Naive thymus-derived CD8-positive, alpha-beta T cell (primary cell): ENCODE measurements around the gene ACSS2. TPM values are rescaled to one million over a fixed set of nuclear protein-coding genes. Genes with fewer than 3 reads are reported as not detected.

Experiments
- ATAC-seq, 2 donors: fragments of 150-1000 bp; cut with Tn5 transposase in 1 of 2; sonication (Bioruptor Pico), chemical (Tn5 transposase) in 1 of 2; 1 replicate in 1 of 2; 2 replicates in 1 of 2; pipeline ENCODE4 v1.10.0; 2021; ENCODE audit warnings: mild to moderate bottlenecking in 2 of 2, moderate library complexity in 2 of 2
- POLR2A ChIA-PET: fragments of 350-600 bp; sonication (Branson Sonifier 250); formaldehyde crosslinking; loops from one replicate; lab custom pipeline; 2021; ENCODE audit warnings: antibody characterized with exemption; lab: Charles Lee
- DNase-seq, 10 donors: peaks; one replicate each; pipeline versions ENCODE4 v3.0.0 to v3.0.0-alpha.2; 2020 to 2022
- H3K27ac Mint-ChIP-seq, 10 donors: one replicate each; pipeline ENCODE4 v1.8.0; 2020 to 2022; ENCODE audit warnings: mild to moderate bottlenecking in 10 of 10, mixed read lengths in 10 of 10, moderate library complexity in 4 of 10, inconsistent platforms in 1 of 10
- H3K27me3 Mint-ChIP-seq, 5 donors: one replicate each; pipeline ENCODE4 v1.8.0; 2021 to 2022; ENCODE audit warnings: mixed read lengths in 5 of 5
- H3K36me3 Mint-ChIP-seq, 3 donors: one replicate each; pipeline ENCODE4 v1.8.0; 2020 to 2022; ENCODE audit warnings: mixed read lengths in 3 of 3, mild to moderate bottlenecking in 2 of 3, inconsistent platforms in 1 of 3
- H3K4me1 Mint-ChIP-seq, 4 donors: one replicate each; pipeline ENCODE4 v1.8.0; 2021 to 2022; ENCODE audit warnings: mixed read lengths in 4 of 4
- H3K4me3 Mint-ChIP-seq, 10 donors: one replicate each; pipeline ENCODE4 v1.8.0; 2020 to 2022; ENCODE audit warnings: mild to moderate bottlenecking in 10 of 10, mixed read lengths in 10 of 10, moderate library complexity in 6 of 10, inconsistent platforms in 1 of 10
- H3K9me3 Mint-ChIP-seq, 9 donors: one replicate each; pipeline ENCODE4 v1.8.0; 2020 to 2022; ENCODE audit warnings: mixed read lengths in 9 of 9, mild to moderate bottlenecking in 3 of 9, inconsistent platforms in 1 of 9, moderate library complexity in 1 of 9
- polyA plus RNA-seq, 3 donors: library from polyadenylated mRNA; unstranded; fragments of 300-500 nt; fragmentation: Illumina TruSeq; gene quantifications; one replicate each; pipeline ENCODE4 v1.2.3, GENCODE V29; 2021
- total RNA-seq, 8 experiments: library from RNA in 2 of 8; stranded (reverse) in 2 of 8; gene quantifications; one replicate each; pipeline ENCODE4 v1.2.3 and lab custom pipeline; 2021 to 2026

ACSS2 gene
- total and polyA plus RNA-seq, 5 experiments from 2014 or later = 9.1 to 27.9 (median 10.9) TPM

GRCh38 chr20:34861386-34862084, 14.9 kb upstream of the ACSS2 start:
- ATAC-seq (no peak), DNase-seq (no peak)
- H3K4me3 Mint-ChIP-seq = no peak overlapping the region
- peaks cover 0 to 49% (median 7%) of the 10 kb centered on the region in 3 donors for H3K36me3 Mint-ChIP-seq
- H3K27me3 Mint-ChIP-seq = no peaks in the 10 kb centered on the region
- POLR2A ChIA-PET = no interaction called here
- peak overlapping the region in 3 of 10 donors; percentile 22 to 41 (median 28) for H3K27ac Mint-ChIP-seq
- no peaks in the 10 kb centered on the region for H3K9me3 Mint-ChIP-seq
- peaks cover 0 to 7% (median 3%) of the 10 kb centered on the region in 4 donors for H3K4me1 Mint-ChIP-seq

GRCh38 chr20:34862724-34863123, 13.7 kb upstream of the ACSS2 start:
- Mint-ChIP-seq H3K4me3 (no peak overlapping the region), H3K9me3 (no peaks in the 10 kb centered on the region), H3K36me3 (peaks cover 0 to 50% (median 7%) of the 10 kb centered on the region in 3 donors), H3K27ac (peak overlapping the region in 4 of 10 donors; percentile 22 to 65 (median 46)), H3K27me3 (no peaks in the 10 kb centered on the region), H3K4me1 (peaks cover 0 to 10% (median 4%) of the 10 kb centered on the region in 4 donors)
- no peak for DNase-seq
- POLR2A ChIA-PET = no interaction called here
- ATAC-seq = no peak

- H3K4me3 Mint-ChIP-seq = no peak overlapping the region
- H3K27me3 Mint-ChIP-seq = no peaks in the 10 kb centered on the region
- no peak for ATAC-seq
- H3K27ac Mint-ChIP-seq = peak overlapping the region in 3 of 10 donors; percentile 22 to 64 (median 37)
- POLR2A ChIA-PET = no interaction called here
- DNase-seq = no peak
- H3K9me3 Mint-ChIP-seq = no peaks in the 10 kb centered on the region
- H3K36me3 Mint-ChIP-seq = peaks cover 0 to 45% (median 7%) of the 10 kb centered on the region in 3 donors
- H3K4me1 Mint-ChIP-seq = peaks cover 0 to 11% (median 4%) of the 10 kb centered on the region in 4 donors
These were observed 12.9 kb upstream of the ACSS2 start for GRCh38 chr20:34863421-34863965.

GRCh38 chr20:34864216-34864615, 12.2 kb upstream of the ACSS2 start:
- peaks cover 0 to 15% (median 5%) of the 10 kb centered on the region in 4 donors for H3K4me1 Mint-ChIP-seq
- peak overlapping the region in 3 of 10 donors; percentile 3 to 64 (median 37) for H3K27ac Mint-ChIP-seq
- no peak overlapping the region for H3K4me3 Mint-ChIP-seq
- peaks cover 0 to 42% (median 7%) of the 10 kb centered on the region in 3 donors for H3K36me3 Mint-ChIP-seq
- POLR2A ChIA-PET = interaction anchor here (0.7 to 1.6 kb wide), 2 partner anchors 9 to 448 kb away, joined by 3 to 4 read pairs; partner anchors contain the start of gene GGT7
- ATAC-seq (no peak), DNase-seq (no peak)
- no peaks in the 10 kb centered on the region for H3K27me3 Mint-ChIP-seq
- no peaks in the 10 kb centered on the region for H3K9me3 Mint-ChIP-seq

DNA sequence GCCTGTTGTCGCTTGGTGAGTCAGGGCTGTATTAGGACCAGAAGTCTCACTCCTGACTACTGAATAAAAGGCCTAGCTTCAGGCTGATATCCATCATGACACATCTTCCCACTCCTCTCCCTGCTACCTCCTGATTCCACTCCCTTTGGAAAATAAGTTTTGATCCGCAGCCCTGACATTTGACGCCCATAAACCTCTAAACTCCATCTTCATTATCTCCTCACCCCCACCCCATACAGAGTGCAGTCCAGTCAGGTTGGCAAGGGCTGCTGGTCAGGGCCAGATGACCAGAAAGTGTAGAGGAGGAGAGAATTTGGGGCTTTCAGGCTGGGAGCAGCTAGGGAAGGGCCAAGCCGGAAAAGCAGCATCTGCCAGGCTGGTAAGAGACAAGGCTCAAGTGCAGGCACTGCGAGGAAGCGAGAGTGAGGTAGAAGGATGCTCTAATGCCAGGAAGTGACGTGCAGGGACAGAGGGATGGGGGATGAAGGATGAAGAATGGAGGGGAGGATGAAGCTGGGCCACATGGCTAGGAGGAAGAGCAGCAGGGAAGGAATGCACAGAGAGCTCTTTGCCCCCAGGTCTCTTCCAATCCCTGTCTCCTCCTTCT, 5.0 kb upstream of the ACSS2 start:
- POLR2A ChIA-PET = interaction anchor here (0.5 kb wide), 1 partner anchor 102 kb away, joined by 4 read pairs; no protein-coding TSS in a partner anchor
- peak overlapping the region in 9 of 10 donors; percentile 13 to 93 (median 72) for H3K27ac Mint-ChIP-seq
- DNase-seq (no peak), ATAC-seq (no peak)
- peaks cover 0 to 9% (median 0%) of the 10 kb centered on the region in 3 donors for H3K36me3 Mint-ChIP-seq
- H3K4me1 Mint-ChIP-seq = peaks cover 42 to 71% (median 59%) of the 10 kb centered on the region in 4 donors
- no peaks in the 10 kb centered on the region for H3K27me3 Mint-ChIP-seq
- H3K9me3 Mint-ChIP-seq = no peaks in the 10 kb centered on the region
- peak overlapping the region; percentile 84 to 93 (median 87) for H3K4me3 Mint-ChIP-seq

DNA sequence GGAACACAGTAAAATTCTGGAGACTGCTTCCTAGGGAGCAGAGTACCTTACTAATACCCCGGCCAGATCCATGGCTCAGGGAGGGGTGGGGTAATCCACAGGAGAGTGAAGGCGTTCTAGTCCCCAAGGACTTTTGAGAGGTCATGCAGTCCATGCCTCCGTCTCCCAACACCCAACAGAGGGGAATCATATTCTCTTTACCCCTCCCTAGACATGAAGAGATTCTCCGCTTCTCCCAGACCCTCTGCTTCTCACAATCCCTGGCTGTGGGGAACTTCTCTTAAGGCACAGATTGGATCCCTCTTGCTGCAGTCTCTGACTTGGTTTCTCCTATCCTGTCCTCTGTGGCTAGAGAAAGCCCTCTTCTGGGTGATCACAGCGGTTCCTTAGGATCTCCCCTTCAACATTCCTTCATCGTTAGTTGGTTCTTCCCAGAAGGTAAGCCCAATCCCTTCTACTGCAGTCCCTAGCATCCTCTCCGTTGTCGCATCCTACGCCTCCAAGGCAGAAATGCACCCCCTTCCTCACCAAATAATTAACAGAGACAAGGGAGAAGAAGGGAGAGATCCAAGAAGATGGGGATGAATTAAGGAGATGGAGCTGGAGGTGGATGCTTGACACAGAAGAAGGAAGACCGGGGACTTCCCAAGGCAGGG, 4.3 kb upstream of the ACSS2 start:
- Mint-ChIP-seq H3K36me3 (peaks cover 0 to 5% (median 0%) of the 10 kb centered on the region in 3 donors), H3K27me3 (no peaks in the 10 kb centered on the region), H3K4me1 (peaks cover 45 to 72% (median 64%) of the 10 kb centered on the region in 4 donors), H3K4me3 (peak overlapping the region; percentile 84 to 93 (median 87)), H3K9me3 (no peaks in the 10 kb centered on the region), H3K27ac (peak overlapping the region in 9 of 10 donors; percentile 61 to 93 (median 77))
- DNase-seq = peak in 1 of 10 donors; percentile 8
- POLR2A ChIA-PET = interaction anchor here (0.6 to 1.4 kb wide), 8 partner anchors 7 to 98 kb away, joined by 3 to 7 read pairs (median 4); partner anchors contain the start of genes GSS and MYH7B
- no peak for ATAC-seq

DNA sequence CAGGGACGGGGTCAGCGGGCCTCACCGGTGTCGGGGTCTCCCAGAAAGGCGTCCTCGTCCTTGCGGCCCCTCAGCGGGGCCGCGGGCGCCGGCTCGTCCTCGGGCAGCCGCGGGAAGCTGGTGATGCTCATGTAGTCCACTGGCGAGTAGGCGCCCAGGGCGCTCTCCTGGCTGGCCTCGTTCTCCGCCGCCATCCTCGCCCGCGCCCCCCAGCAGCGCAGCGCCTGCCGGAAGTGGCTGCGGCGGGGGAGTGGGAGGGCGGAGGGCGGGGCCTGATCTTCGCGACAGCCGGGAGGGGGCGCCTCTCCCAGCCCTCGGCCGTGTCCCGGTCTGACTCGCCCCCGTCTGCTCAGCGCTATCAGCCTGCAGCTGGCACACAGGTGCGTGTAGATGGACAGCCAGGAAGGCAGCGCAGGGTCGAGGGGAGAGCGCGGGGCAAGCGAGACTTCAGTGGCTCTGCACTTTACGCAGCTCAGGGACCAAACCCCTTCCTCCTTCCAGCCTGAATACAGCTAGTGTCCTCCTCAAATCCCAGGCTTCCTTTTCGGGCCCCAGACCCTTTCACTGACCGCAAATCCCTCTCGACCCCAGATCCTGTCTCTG, 3.7 kb upstream of the ACSS2 start, which contains the start of gene GGT7:
Gene GGT7, minus strand, starts transcription at position 235 of the 603 bp plus-strand sequence. Its CDS starts 41 bp downstream, at position 194.
- POLR2A ChIA-PET = interaction anchor here (0.6 to 1.4 kb wide), 7 partner anchors 8 to 97 kb away, joined by 3 to 7 read pairs (median 4); partner anchors contain the start of genes GSS and MYH7B
- H3K27ac Mint-ChIP-seq = peak within 1 kb of the TSS in 9 of 10 donors; percentile 74 to 94 (median 90)
- H3K9me3 Mint-ChIP-seq = no peaks in the 10 kb centered on the region

DNA sequence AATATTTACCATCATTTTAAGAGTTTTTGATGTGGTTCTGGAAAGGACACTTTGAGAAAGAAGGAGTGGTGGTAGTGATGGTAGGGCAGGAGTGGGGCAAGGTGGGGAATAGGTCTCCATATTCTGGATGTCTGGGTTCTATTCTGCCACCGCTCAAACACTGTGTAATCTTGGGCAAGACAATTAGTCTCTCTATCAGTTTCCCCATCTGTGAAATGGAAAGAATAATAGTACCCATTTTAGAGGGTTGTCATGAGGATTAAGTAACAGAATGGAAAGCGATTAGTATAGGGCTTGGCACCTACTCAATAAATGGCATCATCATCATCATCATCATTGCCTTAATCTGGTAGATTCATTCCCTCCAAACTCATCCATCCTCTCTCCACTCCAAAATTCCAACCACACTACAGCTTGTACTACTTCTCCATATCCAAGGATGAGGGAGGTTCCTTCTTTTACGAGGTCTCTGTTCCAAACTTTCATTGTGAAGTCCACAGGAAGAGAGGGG, 2.8 kb upstream of the ACSS2 start:
- Mint-ChIP-seq H3K4me1 (peaks cover 46 to 80% (median 67%) of the 10 kb centered on the region in 4 donors), H3K9me3 (no peaks in the 10 kb centered on the region), H3K36me3 (peaks cover 0 to 3% (median 0%) of the 10 kb centered on the region in 3 donors), H3K27me3 (no peaks in the 10 kb centered on the region), H3K27ac (peak overlapping the region in 9 of 10 donors; percentile 36 to 94 (median 84)), H3K4me3 (peak overlapping the region; percentile 84 to 93 (median 90))
- POLR2A ChIA-PET = interaction anchor here (1.1 to 1.4 kb wide), 3 partner anchors 9 to 82 kb away, joined by 3 to 4 read pairs (median 4); no protein-coding TSS in a partner anchor
- no peak for ATAC-seq
- no peak for DNase-seq

More for the DNA sequence above, 3.7 kb upstream of the ACSS2 start, which contains the start of gene GGT7:
- H3K27me3 Mint-ChIP-seq = no peaks in the 10 kb centered on the region
- peaks cover 45 to 75% (median 67%) of the 10 kb centered on the region in 4 donors for H3K4me1 Mint-ChIP-seq
- ATAC-seq = peak; percentile 75 to 76
- peak within 1 kb of the TSS; percentile 84 to 93 (median 90) for H3K4me3 Mint-ChIP-seq
- peak; percentile 79 to 94 (median 87) for DNase-seq
- H3K36me3 Mint-ChIP-seq = peaks cover 0 to 4% (median 0%) of the 10 kb centered on the region in 3 donors

- Mint-ChIP-seq H3K36me3 (peaks cover 0 to 3% (median 0%) of the 10 kb centered on the region in 3 donors), H3K4me1 (peaks cover 48 to 79% (median 69%) of the 10 kb centered on the region in 4 donors), H3K27me3 (no peaks in the 10 kb centered on the region), H3K9me3 (no peaks in the 10 kb centered on the region), H3K27ac (peak overlapping the region in 8 of 10 donors; percentile 28 to 90 (median 78)), H3K4me3 (peak overlapping the region; percentile 64 to 95 (median 90))
- POLR2A ChIA-PET = interaction anchor here (1.1 kb wide), 1 partner anchor 82 kb away, joined by 3 read pairs; no protein-coding TSS in a partner anchor
- DNase-seq (peak in 5 of 10 donors; percentile 21 to 38 (median 31)), ATAC-seq (no peak)
These were observed 2.2 kb upstream of the ACSS2 start for GRCh38 chr20:34874094-34874654.

- peaks cover 43 to 70% (median 62%) of the 10 kb centered on the region in 4 donors for H3K4me1 Mint-ChIP-seq
- ATAC-seq (peak; percentile 67), DNase-seq (peak in 2 of 10 donors; percentile 78 to 86)
- H3K27ac Mint-ChIP-seq = peak overlapping the region; percentile 57 to 86 (median 78)
- no peaks in the 10 kb centered on the region for H3K27me3 Mint-ChIP-seq
- H3K4me3 Mint-ChIP-seq = peak overlapping the region; percentile 84 to 95 (median 90)
- no peaks in the 10 kb centered on the region for H3K9me3 Mint-ChIP-seq
- H3K36me3 Mint-ChIP-seq = no peaks in the 10 kb centered on the region
- POLR2A ChIA-PET = interaction anchor here (0.6 to 1.0 kb wide), 2 partner anchors 31 to 1155 kb away, joined by 3 to 4 read pairs; no protein-coding TSS in a partner anchor
These were observed 588 bp upstream of the ACSS2 start for GRCh38 chr20:34875642-34876405.
